ENCODE measurements around the gene GMPPA.

- TF ChIP-seq CTCF (IDR thresholded peaks at IDR 0.05) = no peak
- no peak for TF ChIP-seq POLR2A (IDR thresholded peaks at IDR 0.05)
These were observed 49.1 kb upstream of the GMPPA start for GRCh38 chr2:219449609-219450008.

Measured in thyroid gland (tissue), 4 donors.